ENCODE data around the gene TFAM. TPM values are rescaled to one million over a fixed set of nuclear protein-coding genes. Genes with fewer than 3 reads are reported as not detected.
A peak's percentile ranks its signal among the peaks of the same experiment; 100 is the strongest.

Gene TFAM
- total and polyA plus RNA-seq, 8 donors: 27.6 to 68.4 (median 60.9) TPM

GRCh38 chr10:58385784-58386112 is 538 bp downstream of the TFAM start:
- intact Hi-C loops (cut with DNase I): loop anchor here in 1 of 2 donors (10.0 kb wide), 1 partner anchor 51 kb away; the partner anchor contains the start of gene UBE2D1
- peak in 3 of 4 donors; percentile 27 to 73 (median 49) for DNase-seq

DNA sequence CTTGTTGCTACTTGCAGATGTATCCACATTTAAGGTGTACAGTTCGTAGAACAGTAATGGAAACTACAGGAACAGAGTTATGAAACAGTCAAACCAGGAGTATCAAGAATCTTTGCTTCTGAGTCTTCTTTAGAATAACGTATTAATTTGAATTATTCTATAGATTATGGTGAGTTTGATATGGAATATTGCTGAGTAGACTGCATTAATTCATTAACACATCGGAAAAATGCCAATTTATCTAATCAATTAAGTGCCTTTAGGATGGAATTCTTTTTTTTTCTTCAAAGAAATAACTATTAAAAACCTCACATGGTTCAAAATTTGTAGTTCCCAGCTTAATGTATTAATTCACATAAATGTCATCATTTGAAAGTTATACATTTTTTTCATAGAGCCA is 3.8 kb downstream of the TFAM start:
- H3K27ac ChIP-seq: no peak overlapping the region
- peaks cover 4 to 52% of the 10 kb centered on the region in 2 donors for H3K36me3 ChIP-seq
- ATAC-seq (no peak), DNase-seq (no peak)
- no peak overlapping the region for H3K4me3 ChIP-seq
- H3K9me3 ChIP-seq: no peaks in the 10 kb centered on the region
- H3K27me3 ChIP-seq: no peaks in the 10 kb centered on the region
- intact Hi-C loops (cut with DNase I): loop anchor here in 1 of 2 donors (10.0 kb wide), 1 partner anchor 54 kb away; the partner anchor contains the start of gene UBE2D1
- H3K4me1 ChIP-seq: peaks cover 8 to 28% of the 10 kb centered on the region in 2 donors
- TF ChIP-seq CTCF (IDR thresholded peaks at IDR 0.05): no peak

More at GRCh38 chr10:58385784-58386112, 538 bp downstream of the TFAM start:
- no peaks in the 10 kb centered on the region for H3K27me3 ChIP-seq
- no peaks in the 10 kb centered on the region for H3K9me3 ChIP-seq
- peak; percentile 39 for ATAC-seq
- TF ChIP-seq CTCF (IDR thresholded peaks at IDR 0.05): no peak
- peak overlapping the region; percentile 87 to 94 for H3K27ac ChIP-seq
- peak overlapping the region; percentile 80 to 89 for H3K4me3 ChIP-seq
- H3K36me3 ChIP-seq: peaks cover 4 to 29% of the 10 kb centered on the region in 2 donors
- H3K4me1 ChIP-seq: peaks cover 8 to 44% of the 10 kb centered on the region in 2 donors

GRCh38 chr10:58393317-58393716 is 8.1 kb downstream of the TFAM start:
- Histone ChIP-seq H3K27me3 (no peaks in the 10 kb centered on the region), H3K36me3 (peaks cover 8 to 86% of the 10 kb centered on the region in 2 donors), H3K27ac (no peak overlapping the region), H3K9me3 (no peaks in the 10 kb centered on the region), H3K4me1 (no peaks in the 10 kb centered on the region), H3K4me3 (no peak overlapping the region)
- DNase-seq (no peak), ATAC-seq (no peak)
- no peak for TF ChIP-seq CTCF (IDR thresholded peaks at IDR 0.05)
- intact Hi-C loops (cut with DNase I): no loop called here

DNA sequence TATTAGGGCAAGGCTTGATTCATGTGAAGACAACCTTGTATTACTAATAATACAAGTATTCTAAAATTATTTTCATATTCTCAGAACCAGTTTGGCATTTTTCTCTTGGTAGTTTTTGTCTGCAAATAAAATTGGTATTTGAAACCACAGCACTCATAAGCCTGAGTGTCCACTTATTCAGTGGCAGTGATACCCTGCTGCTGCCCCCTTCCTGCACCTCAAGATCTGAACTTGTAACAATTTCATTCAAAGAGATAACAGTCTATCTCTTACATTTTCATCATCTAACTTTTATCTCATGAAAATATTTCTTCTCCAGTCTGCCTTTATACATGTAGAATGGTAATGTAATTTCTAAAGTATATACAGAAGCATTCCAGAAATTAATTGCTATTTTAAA is 9.3 kb downstream of the TFAM start:
- ATAC-seq (no peak), DNase-seq (no peak)
- intact Hi-C loops (cut with DNase I): no loop called here
- Histone ChIP-seq H3K27ac (no peak overlapping the region), H3K27me3 (no peaks in the 10 kb centered on the region), H3K4me3 (no peak overlapping the region), H3K36me3 (peaks cover 4 to 74% of the 10 kb centered on the region in 2 donors), H3K9me3 (no peaks in the 10 kb centered on the region), H3K4me1 (no peaks in the 10 kb centered on the region)
- no peak for TF ChIP-seq CTCF (IDR thresholded peaks at IDR 0.05)

DNA sequence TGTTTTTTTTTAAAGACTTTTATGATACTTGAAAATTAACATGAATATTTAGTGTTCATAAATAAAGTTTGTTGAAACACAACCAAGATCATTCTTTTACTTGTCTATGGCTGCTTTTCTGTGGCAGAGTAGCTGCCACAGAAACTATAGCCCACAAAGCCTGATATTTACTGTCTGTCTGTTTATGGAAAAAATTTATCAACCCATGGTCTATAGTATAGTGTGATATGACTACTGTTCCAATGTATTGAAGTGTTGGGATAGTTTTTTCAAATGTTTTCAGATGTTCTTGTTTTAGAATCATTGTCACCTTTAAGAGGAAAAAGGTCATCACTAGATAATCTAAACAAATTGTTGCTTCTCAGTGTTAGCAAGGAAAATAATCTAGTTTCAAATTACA is 10.8 kb downstream of the TFAM start:
- DNase-seq (no peak), ATAC-seq (no peak)
- H3K4me1 ChIP-seq: no peaks in the 10 kb centered on the region
- TF ChIP-seq CTCF (IDR thresholded peaks at IDR 0.05): no peak
- no peak overlapping the region for H3K27ac ChIP-seq
- no peak overlapping the region for H3K4me3 ChIP-seq
- no peaks in the 10 kb centered on the region for H3K27me3 ChIP-seq
- intact Hi-C loops (cut with DNase I): no loop called here
- peaks cover 4 to 59% of the 10 kb centered on the region in 2 donors for H3K36me3 ChIP-seq
- H3K9me3 ChIP-seq: no peaks in the 10 kb centered on the region
